OCI-LY3 (cell line): ENCODE measurements around the gene RFX7.

Source experiments
- H2AFZ ChIP-seq: fragments of 200-600, 300-600 bp; shearing (Covaris generic); 2 replicates; pipeline ENCODE4 v1.6.0; 2014; ENCODE audit warnings: antibody characterized with exemption, low read depth, low read length
- H3K27ac ChIP-seq: fragments of 200-600, 300-600 bp; sonication (generic); 2 replicates; pipeline ENCODE4 v1.5.1; 2014; ENCODE audit warnings: mild to moderate bottlenecking, low read length, moderate library complexity, mixed read lengths
- H3K27me3 ChIP-seq: fragments of 200-600, 300-600 bp; sonication (generic); 2 replicates; pipeline ENCODE4 v1.6.1; 2014; ENCODE audit warnings: low read depth, low read length, mixed read lengths
- H3K36me3 ChIP-seq: fragments of 200-600, 300-600 bp; sonication (generic); replicated peaks from 2 replicates; pipeline ENCODE3; 2014; ENCODE audit warnings: low read depth, low read length, mixed read lengths
- H3K4me1 ChIP-seq: fragments of 300-600, 200-600 bp; sonication (generic); 2 replicates; pipeline ENCODE4 v1.6.1; 2014; ENCODE audit warnings: low read length, mixed read lengths
- H3K4me2 ChIP-seq: fragments of 200-600, 300-600 bp; sonication (generic); 2 replicates; pipeline ENCODE4 v1.6.1; 2014; ENCODE audit warnings: low read length, mixed read lengths
- H3K4me3 ChIP-seq: fragments of 300-600, 200-600 bp; sonication (generic); 2 replicates; pipeline ENCODE4 v1.5.1; 2014; ENCODE audit warnings: antibody characterized with exemption, mild to moderate bottlenecking, low read length, moderate library complexity
- H3K79me2 ChIP-seq: fragments of 300-600, 200-600 bp; shearing (Covaris generic); 2 replicates; pipeline ENCODE4 v1.6.1; 2014; ENCODE audit warnings: mild to moderate bottlenecking, low read length, mixed read lengths
- H3K9ac ChIP-seq: fragments of 300-600, 200-600 bp; shearing (Covaris generic); 2 replicates; pipeline ENCODE4 v1.6.0; 2014; ENCODE audit warnings: mild to moderate bottlenecking, low read length, moderate library complexity
- H3K9me3 ChIP-seq: fragments of 200-600, 300-600 bp; shearing (Covaris generic); 2 replicates; pipeline ENCODE4 v1.6.1; 2014; ENCODE audit warnings: low read length, mixed read lengths; ENCODE audit not compliant: insufficient read depth
- H4K20me1 ChIP-seq: fragments of 200-600, 300-600 bp; sonication (generic); 2 replicates; pipeline ENCODE4 v1.6.1; 2016; ENCODE audit warnings: low read length, mixed read lengths; ENCODE audit not compliant: insufficient read depth
- EZH2phosphoT487 ChIP-seq: fragments of 200-600 bp; shearing (Covaris generic); IDR thresholded peaks from 2 replicates; pipeline ENCODE4 v1.6.1; 2018; ENCODE audit warnings: antibody characterized with exemption, mixed run types, low read depth
- TF ChIP-seq, protein P1 (sequence below): fragments of 200-600, 300-600 bp; sonication (generic); IDR thresholded peaks from 2 replicates; pipeline ENCODE4 v1.5.1; 2014; ENCODE audit warnings: antibody characterized with exemption, low read length, low read depth

RFX7 gene

GRCh38 chr15:56217341-56217740 is 26.3 kb downstream of the RFX7 start:
- Histone ChIP-seq H3K9me3 (no peaks in the 10 kb centered on the region; the same call in 1 of the 2 replicates), H3K9ac (no peak overlapping the region), H3K4me1 (no peaks in the 10 kb centered on the region), H4K20me1 (0 out of 2 replicates have a peak, but pooled peaks cover 5% of the 10 kb centered on the region), H3K27me3 (no peaks in the 10 kb centered on the region), H3K27ac (no peak overlapping the region), H3K36me3 (peaks cover 12% of the 10 kb centered on the region), H3K79me2 (peaks cover 20% of the 10 kb centered on the region; the same call in 1 of the 2 replicates), H3K4me3 (no peak overlapping the region), H3K4me2 (no peak overlapping the region), H2AFZ (no peak overlapping the region)
- TF ChIP-seq, protein P1, sequence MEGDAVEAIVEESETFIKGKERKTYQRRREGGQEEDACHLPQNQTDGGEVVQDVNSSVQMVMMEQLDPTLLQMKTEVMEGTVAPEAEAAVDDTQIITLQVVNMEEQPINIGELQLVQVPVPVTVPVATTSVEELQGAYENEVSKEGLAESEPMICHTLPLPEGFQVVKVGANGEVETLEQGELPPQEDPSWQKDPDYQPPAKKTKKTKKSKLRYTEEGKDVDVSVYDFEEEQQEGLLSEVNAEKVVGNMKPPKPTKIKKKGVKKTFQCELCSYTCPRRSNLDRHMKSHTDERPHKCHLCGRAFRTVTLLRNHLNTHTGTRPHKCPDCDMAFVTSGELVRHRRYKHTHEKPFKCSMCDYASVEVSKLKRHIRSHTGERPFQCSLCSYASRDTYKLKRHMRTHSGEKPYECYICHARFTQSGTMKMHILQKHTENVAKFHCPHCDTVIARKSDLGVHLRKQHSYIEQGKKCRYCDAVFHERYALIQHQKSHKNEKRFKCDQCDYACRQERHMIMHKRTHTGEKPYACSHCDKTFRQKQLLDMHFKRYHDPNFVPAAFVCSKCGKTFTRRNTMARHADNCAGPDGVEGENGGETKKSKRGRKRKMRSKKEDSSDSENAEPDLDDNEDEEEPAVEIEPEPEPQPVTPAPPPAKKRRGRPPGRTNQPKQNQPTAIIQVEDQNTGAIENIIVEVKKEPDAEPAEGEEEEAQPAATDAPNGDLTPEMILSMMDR, result no peak
- no peak for TF ChIP-seq EZH2phosphoT487

DNA sequence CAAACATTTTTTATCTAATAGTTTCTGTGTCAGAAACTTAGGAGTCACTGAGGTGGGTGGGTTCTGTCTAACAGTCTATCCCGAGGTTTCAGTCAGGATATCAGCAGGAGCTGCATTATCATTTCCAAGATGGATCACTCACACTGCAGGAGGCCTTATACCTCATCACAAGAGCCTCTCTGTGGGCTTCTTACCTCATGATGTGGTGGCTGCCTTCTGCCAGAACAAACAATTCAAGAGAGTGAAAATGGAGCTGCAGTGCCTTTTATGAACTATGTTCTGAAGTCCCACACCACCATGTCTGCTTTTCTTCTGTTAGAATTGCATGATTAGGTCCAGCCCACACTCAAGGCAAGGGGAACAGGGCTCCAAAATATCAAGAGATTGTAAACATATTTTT is 27.9 kb downstream of the RFX7 start:
- Histone ChIP-seq H3K4me3 (no peak overlapping the region), H3K4me1 (no peaks in the 10 kb centered on the region), H4K20me1 (0 out of 2 replicates have a peak, but pooled peaks cover 5% of the 10 kb centered on the region), H3K27ac (no peak overlapping the region), H3K9ac (no peak overlapping the region), H3K79me2 (peaks cover 23% of the 10 kb centered on the region; the same call in 1 of the 2 replicates), H2AFZ (no peak overlapping the region), H3K4me2 (no peak overlapping the region), H3K27me3 (no peaks in the 10 kb centered on the region), H3K36me3 (peaks cover 20% of the 10 kb centered on the region), H3K9me3 (no peaks in the 10 kb centered on the region)
- no peak for TF ChIP-seq EZH2phosphoT487
- TF ChIP-seq, protein P1, result no peak

DNA sequence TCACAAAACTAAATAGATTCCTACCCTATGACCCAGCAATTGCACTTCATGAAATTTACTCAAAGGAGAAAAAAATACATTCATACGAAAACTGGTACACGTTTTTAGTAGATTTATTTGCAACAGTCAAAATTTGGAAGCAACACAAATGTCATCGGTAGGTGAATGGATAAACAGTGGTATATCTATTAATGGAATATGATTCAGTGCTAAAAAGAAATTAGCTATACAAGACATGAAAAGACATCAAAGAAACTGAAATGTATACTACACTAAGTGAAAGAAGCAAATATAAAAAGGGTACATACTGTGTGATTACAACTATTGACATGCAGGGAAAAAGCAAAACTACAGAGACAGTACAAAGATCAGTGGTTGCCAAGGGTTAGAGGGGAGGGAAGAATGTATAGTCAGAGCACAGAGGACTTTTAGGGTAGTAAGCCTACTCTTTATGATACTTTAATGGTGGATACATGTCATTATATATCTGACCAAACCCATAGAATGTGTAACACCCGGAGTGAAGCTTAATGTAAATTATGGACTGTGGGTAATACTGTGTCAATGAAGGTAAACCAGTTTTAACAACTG is 31.6 kb downstream of the RFX7 start:
- H4K20me1 ChIP-seq, result peaks cover 32% of the 10 kb centered on the region
- no peak overlapping the region for H3K4me2 ChIP-seq
- H3K27me3 ChIP-seq, result no peaks in the 10 kb centered on the region
- no peaks in the 10 kb centered on the region for H3K9me3 ChIP-seq
- H2AFZ ChIP-seq, result no peak overlapping the region
- H3K9ac ChIP-seq, result no peak overlapping the region
- H3K36me3 ChIP-seq, result peaks cover 20% of the 10 kb centered on the region
- H3K4me1 ChIP-seq, result peaks cover 14% of the 10 kb centered on the region
- no peak overlapping the region for H3K27ac ChIP-seq
- H3K79me2 ChIP-seq, result peaks cover 39% of the 10 kb centered on the region
- H3K4me3 ChIP-seq, result no peak overlapping the region
- TF ChIP-seq EZH2phosphoT487, result no peak
- TF ChIP-seq, protein P1, result no peak

- Histone ChIP-seq H3K4me1 (peaks cover 24% of the 10 kb centered on the region), H2AFZ (no peak overlapping the region), H3K79me2 (peaks cover 47% of the 10 kb centered on the region), H3K9me3 (no peaks in the 10 kb centered on the region), H3K27ac (no peak overlapping the region), H3K9ac (no peak overlapping the region), H3K27me3 (no peaks in the 10 kb centered on the region), H3K4me3 (no peak overlapping the region), H3K36me3 (peaks cover 20% of the 10 kb centered on the region), H3K4me2 (no peak overlapping the region), H4K20me1 (peaks cover 42% of the 10 kb centered on the region)
- TF ChIP-seq, protein P1, result no peak
- no peak for TF ChIP-seq EZH2phosphoT487
Observed at GRCh38 chr15:56211064-56211463, 32.6 kb downstream of the RFX7 start.
